SW480 (cell line): ENCODE data around the gene COL25A1.

Experiments used
- DNase-seq: peaks from one replicate; pipeline ENCODE4 v3.0.0-alpha.2; 2016; ENCODE audit warnings: low spot score

Gene COL25A1

DNA sequence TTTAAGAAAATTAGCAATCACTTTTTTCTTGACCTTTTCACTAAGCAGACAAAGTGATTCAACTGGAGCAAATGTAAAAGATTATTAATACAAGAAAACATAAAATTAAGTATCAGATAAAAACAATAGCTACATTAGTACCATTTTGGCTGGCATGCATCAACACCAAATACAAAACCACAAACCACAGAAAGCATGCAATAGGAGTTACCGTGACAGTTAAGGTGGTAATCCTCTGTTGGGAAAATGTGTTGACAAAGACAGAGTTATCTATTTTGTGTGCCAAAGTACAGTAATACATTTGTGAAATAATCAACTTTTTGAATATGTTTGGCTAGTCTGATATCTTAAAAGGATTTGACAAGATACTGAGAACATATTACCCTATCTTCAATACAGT lies 449.8 kb downstream of the COL25A1 start:
- peak; percentile 16 for DNase-seq

DNA sequence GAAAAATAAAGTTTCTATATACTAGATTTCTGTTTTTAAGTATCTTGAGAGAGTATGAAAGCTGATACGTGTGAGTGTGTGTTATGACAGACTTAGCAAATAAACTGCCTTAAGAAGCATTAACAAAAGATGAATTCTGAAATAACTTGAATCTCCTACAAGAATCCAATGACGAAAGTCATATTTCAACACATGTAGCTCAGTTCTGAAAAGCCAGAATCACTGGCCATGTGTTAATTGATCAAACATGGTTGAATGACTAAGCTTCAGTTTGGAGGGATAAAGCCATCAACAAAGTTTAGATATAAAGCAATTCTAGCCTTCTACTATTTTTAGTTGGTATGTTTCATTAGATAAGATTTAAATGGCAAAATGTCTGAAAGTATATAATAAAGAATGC lies 451.1 kb downstream of the COL25A1 start:
- no peak for DNase-seq

DNA sequence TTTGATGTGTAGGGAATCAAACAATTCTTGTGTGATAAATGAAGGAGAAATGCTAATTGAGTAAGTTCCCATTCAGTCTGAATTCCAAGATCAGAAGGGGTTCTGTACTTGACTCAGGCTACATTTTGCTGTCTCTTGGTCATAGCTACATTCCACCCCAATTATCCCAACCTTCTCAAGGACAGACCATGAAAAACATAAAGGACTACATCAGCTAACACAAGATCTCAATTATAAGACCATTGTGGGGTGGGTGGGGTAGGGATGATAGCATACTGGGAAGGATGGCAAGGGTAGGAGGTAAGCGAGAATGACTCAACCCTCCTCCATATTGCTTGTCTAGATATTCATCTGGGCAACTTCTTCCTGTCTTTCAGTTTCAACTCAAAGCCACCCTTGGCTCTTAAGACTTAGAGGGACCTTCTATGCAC lies 452.2 kb downstream of the COL25A1 start:
- DNase-seq: no peak

DNA sequence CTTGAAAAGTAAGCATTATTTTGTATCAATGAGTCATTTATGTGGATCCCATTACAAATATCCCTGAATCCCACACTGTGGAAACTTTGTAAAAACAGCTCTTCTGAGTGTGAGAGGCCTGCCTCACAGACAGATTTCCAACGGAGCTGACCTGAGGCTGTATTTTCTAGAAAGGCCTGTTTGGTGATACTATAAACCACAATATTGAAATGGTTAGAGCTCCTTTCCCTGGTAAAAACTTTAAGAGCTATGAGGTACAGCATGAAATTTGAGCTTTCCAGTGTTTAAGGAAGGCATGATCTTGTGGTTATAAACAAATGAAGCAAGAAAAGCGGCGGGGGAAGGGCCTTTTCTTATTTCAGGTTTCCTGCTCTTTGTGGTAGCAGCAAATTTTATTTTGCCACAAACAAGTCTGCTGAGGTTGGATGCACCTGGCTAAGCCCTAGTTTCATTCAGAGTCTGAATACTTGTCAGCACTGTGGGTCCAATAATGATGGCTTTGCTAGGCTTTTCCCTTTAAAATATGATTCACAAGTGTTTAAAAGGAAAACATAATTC lies 452.8 kb downstream of the COL25A1 start:
- no peak for DNase-seq

DNA sequence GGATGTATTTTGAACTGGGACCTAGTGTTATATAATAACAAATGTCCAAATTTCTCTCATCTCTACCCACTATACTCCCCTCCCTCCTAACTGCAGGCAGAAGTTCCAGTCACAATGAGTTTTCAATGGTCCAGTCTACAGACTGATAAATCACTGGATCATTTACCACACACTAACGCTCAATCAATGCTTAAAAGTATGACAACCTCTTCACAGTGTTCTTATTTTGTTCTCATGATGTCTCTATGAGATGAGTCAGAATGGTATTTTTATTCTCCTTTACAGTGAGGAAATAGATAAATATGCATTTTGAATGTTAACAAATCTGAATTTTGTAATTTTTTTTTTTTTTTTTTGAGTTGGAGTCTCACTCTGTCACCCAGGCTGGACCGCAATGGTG lies 455.9 kb downstream of the COL25A1 start:
- no peak for DNase-seq

DNA sequence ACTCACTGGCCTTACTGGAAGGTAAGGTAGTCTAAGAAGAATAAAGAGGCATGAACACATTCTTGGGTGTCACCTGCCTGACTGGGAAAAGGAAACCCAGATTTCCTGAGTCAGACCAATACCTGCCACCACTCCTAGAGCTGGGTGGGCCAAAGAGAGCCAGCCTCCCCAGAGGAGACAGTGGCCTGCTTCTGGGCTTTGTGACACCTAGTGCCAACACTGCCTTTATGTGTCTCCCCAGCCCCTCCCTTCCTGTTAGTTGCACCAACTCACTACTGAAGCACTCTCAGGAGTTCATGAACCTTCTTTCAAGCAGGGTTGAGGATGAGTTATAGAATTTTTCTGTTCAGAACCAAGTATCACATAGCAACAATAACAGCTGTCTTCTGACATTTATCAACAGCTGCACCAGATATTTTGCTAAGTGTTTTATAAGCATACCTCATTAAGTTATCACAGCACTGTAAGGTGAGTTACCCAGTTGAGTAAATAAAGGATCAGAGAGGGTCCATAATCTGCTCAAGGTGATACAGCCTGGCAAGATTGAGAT lies 462.0 kb downstream of the COL25A1 start:
- DNase-seq: no peak

DNA sequence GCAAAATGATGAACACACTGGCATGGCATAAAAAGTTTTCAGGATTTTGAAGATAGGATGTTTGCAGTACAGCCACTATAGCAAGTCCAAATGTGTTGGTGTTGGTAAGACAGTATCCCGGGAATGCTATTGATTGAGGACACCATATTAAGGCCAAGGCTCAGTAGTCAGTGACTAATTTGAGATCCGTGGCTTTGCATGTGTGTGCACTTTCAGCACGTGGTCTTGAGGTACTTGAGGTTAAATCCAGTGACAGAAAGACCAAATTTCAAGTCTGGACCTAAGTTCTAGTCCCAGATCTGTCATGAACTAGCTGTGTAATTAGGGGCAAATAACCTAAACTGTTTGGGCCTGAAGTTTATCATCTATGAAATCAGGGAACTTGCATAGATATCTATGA lies 463.1 kb downstream of the COL25A1 start:
- no peak for DNase-seq

DNA sequence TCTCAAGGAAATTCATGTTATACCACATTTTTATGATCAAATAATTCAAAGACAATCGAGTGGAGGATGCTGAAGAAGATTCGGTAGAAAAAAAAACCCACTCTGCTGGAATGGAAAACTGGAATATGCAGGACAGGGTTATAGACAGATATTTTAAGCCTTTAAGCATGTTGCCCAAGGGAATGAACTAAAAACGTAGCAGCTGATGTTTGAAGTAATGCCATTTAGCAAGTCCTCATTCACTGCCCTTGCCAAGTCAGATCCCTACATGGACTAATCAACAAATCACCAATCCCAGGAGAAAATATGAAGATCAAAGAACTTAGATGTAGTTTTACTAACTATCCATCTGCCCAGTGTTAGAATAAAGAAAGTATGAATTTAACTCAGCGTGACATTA lies 464.0 kb downstream of the COL25A1 start:
- DNase-seq: no peak

DNA sequence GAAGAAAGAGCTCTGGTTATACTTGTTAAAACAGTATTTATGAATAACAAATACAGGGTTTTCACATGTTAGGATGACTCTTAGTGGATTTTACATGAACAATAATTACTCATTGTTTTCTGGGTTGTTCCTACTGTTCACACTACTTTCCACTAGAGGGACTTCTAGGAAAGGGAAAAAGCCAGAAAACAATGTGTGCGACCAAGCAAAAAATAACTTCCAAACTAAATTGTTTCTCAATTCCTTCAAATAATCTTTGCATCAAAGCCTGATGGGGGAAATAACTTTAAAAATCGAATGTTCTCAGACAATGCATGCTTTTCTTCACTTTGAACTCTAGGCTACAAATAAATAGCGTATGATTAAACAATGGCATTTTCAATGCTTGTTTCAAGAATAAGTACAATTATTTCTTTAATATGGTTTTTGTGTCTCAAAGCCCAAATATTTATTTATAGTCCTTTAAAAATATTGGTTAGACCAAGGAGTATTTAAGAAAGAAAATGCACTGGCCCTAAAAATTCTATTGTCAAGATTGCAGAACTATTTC lies 467.5 kb downstream of the COL25A1 start:
- DNase-seq: peak; percentile 36

DNA sequence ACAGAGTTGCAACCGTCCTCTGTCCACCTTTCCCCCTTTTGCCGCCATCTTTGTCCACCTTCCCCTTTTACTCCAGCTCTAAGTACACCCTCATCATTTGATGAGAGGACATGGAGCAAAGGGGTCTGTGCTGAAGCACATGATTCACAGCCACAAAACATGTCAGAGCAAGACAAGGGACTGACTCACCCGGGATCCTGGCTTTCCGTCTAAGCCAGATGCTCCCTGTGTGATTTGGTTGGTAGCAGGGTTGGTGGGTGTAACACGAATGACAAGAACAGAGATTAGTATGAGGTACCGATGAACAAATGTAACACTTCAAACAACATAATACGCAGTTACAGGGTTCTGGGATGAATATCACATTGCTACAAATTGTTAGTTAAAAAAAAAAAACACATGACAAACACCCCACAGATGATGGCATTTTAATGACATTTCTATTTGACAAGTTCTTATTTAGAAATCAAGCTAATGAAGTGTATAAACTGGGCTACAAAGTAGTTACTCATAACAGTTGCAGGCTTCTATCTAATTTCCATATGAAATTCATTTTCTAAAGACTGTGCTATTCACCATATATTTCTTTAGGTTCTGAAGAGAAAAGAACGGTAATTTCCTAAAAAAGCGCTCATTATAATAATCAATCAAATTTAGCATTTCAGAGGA lies 468.2 kb downstream of the COL25A1 start:
- peak; percentile 17 for DNase-seq

DNA sequence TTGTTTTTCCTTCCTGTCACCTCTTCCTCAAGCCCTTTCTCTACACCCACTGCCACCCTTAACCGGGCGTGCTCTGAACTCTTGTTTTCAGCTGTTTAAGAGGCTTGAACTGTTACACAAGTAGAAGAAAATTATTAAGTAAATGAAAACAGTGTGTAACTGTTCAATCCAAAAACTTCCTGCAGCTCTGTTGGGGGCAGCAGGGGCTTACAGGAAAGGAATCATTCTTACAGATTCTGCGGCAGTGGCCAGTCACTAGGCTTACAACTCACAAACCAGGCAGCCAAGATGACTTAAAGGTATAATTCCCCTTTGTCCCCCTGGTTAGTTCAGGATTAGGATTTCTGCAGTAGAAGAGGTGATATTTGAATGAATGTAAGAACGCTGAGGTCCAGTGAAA lies 469.4 kb downstream of the COL25A1 start:
- DNase-seq: no peak

DNA sequence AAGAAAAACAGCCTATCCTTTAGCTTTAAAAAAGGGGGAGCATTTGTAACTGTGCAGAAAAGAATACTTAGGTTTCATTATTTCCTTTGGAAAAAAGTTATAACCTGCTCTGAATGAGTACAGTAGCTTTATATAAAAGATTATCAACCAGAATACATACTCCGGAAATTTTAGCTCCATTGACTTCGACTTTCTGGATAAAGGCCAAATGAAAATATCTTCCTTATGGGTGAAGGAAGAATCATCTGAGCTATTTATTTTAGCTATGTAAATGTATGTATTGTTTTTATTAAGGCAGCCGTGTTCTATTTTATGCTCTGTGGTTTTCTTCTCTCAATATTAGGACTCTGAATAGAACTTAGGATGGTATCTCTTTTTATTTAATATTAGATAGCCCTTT lies 470.6 kb downstream of the COL25A1 start:
- no peak for DNase-seq

DNA sequence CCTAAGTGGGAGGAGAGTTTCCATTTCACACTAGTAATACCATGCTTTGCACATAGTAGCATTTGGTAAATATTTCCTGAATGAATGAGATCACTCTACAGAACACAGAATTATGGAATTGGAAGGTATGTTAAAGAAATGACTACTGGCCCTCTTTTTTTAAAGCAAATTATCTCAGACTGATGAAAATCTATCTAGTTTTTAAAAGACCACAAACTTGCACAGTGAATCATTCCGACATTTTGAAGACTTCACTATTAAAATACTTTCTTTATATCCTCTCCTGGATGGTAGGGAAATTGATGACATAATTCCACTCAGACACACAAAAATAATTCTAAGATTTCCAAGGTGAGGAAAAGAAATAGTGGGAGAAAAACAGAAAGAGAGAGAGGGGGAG lies 471.2 kb downstream of the COL25A1 start:
- no peak for DNase-seq

DNA sequence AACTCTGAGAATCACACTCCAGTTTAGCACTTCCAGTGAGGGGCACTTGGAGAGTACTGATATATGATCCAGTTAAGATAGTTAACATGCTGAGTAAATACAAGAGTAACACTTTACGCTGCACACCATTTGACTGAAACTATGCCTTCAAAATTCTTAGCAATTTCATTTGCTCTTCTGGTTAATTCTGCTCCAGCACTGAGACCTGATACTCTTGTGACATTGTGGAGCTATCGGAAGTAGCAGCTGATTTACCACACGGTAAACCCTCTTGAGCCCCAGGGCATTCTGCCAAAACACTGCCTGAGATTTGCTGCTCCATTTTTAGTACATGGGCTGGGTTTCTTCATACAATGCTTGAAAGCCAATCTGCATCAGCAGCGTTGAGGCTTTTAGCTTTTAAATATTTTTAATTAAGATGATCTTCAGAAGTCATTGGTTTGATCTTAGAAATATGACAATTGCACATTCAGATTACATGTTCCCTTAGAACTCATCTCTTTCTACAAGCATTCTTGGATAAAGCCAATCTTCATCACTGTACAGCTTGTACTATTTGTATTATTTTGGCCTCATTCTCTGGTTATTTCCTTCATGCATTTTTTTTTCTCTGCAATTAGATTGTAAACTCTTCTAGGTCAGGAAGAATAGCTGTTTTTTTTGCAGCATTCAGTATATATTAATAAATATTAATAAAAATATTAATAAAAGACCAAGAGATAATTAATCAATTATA lies 471.8 kb downstream of the COL25A1 start:
- no peak for DNase-seq

DNA sequence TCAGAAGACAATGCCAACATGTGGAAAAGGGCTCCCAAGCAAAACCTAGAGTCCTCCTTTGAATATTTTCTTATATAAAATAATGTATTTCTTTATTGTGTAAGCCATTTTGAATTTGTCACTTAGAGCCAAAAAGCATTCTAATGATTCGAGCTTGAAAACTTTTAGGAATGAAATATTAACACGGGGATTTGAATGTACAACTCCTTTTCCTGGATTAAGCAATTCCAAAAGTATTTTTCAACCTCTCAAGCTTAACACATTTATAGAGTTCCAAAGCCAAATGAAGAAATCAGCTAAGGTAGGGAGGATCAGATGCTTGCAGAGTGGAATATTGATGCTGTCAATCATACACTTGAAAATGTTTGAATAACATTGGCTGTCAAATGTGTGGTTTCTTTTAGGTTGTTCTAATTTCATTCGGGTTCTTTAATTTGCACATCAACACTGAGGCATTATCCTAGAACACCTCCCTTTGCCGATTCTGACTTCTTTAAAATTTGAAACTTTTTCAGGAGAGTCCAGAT lies 472.4 kb downstream of the COL25A1 start:
- DNase-seq: no peak

DNA sequence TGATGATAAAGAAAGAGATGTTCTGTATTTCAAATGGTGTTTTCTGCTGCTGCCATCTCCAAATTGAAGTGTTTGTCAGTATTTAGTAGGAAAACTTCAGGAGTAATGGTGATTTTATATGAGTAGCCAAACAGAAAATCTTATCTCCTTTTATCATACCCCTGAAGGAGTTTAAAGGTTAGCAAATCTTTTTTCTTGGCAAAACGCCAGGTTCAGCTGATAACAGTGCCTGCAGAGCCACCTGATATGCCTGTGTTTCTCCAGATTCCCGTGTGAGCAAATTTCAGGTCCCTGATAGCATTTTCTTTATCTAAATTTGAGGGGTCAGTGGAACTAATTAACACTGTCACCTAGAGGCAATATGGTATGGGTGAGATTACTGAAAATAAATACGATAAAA lies 473.8 kb downstream of the COL25A1 start:
- DNase-seq: no peak

DNA sequence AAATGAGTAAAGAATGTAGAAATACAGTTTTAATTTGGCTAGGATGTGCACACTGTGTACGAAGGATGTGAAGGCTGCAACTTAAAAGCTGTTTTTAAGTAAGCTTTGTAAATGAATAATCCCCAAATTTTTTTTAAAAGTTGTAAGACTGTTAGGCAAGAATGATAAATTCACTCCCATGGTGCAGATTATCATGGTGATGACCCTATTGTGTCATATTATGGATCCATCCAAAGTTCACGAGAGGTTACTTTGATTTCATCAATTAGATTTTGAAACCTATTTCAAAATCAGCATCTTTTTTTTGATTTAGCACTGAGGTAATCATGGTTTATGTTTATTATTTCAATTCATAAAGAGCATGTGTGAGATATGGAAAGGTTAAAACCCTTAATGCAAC lies 476.7 kb downstream of the COL25A1 start:
- DNase-seq: no peak

DNA sequence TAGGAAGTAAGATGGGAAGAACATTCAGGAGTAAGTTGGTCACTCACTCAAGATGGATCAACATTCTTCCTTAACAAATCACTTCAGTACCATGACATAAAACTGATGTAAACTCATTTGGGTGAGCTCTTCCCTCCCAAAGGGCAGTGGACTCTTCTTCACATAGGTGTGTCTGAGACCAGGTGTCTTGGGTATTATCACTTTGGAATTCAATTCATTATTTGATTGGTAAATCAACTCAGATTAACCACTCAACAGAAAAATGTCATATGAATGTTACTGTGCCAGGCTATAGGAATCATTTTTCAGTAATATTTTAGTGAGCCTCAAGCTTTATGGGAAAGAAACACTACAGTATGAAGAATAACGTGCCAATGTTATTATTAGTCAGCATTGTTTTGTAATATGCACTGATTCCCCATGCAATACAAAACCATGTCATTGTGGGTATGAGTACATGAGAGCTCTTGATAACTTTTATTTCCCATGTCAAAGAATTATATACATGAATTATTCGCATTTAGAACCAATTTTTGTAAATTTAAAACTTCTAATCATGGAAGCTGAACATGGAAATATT lies 481.0 kb downstream of the COL25A1 start:
- DNase-seq: no peak

DNA sequence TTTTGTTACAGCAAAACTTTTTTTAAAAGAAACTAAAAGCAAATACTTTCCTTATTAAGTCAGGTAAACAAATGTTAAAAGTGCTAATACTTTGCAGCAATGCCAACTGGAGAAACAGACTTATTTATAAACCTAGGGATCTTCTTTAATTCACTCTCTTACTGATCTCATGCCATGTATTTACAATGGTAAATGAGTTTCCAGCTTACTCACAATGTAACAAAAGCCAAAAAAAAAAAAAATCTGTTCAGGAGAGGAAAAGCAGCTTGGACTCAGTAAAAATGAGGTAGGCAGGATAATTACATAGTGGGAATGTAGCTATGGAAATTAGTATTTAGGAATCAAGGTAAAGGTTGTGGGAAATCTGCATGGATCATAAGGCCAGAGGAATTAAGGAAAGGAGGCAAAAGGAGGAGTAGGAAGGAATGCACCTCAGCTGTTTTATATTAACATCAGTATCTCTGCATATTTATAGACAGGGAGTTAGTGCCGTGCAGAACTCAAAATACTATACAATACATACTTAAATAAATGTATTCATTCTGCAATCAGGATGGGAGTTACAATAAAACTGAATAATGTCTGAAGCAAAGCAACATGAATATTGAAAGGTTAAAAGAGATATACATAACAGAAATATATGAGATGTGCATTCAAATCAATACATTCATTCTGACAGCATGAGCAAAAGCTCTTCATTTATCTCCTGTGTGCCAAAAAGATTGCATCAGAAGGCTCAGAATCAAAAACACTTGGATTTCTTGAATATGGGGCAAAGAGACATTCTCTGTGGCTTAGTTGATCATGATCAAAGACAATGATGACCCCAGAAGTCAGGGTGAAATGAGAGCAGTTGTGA lies 481.7 kb downstream of the COL25A1 start:
- no peak for DNase-seq

DNA sequence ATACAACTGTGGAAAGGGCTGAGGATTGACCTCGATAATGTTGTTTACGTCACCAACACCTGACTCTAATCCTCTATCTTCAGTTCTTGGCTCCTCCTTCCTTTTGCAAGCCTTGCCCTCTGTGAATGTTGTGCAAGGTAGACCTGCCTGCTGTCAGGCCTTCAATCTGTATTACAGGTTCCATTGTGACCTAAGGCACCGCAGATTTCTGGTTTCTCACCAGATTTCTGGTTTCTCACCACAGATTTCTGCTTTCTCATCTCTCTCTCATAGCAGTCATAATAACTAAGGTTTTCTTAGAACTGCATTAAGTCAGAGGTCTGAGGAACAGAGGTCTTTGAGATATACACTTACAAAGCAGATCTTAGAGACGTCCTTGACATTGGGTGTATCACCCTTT lies 488.1 kb downstream of the COL25A1 start:
- DNase-seq: no peak

DNA sequence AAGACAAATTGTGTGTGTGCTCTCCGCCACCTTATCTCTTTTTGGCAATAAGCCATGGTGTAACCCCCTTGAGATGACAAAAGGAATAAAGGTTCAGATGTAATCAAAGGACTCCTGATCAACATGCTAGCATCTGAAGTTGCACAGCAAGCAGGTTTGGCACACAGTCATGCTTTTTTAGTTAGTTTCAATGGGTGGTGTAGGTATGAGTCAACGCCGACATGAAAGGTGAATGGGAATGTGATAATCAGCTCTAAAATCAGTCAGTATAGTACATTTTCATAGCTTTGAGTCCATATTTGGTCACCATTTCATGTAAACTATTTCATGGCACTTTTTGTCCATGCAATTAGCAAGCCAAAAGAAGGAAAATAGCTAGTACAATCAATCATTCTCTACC lies 489.2 kb downstream of the COL25A1 start:
- DNase-seq: no peak
